Hepatocyte (in vitro differentiated cells): ENCODE data around the gene CD79B. TPM values are rescaled to one million over a fixed set of nuclear protein-coding genes. Genes with fewer than 3 reads are reported as not detected.
"Not testable (repeated sequence)": the region's sequence is repeated elsewhere in the genome, so short reads cannot be mapped to it uniquely, and the experiment has no call there.

ENCODE experiments used
- DNase-seq: peaks from one replicate; pipeline ENCODE4 v3.0.0-alpha.2; 2016; ENCODE audit warnings: low spot score
- H2AFZ ChIP-seq: fragments of 200-600 bp; sonication (generic); 2 replicates; pipeline ENCODE4 v1.6.0; 2016; ENCODE audit warnings: antibody characterized with exemption, mild to moderate bottlenecking
- H3K27ac ChIP-seq: fragments of 200-600 bp; sonication (generic); 2 replicates; pipeline ENCODE4 v1.5.1; 2016; ENCODE audit warnings: mild to moderate bottlenecking
- H3K27me3 ChIP-seq: fragments of 200-600 bp; sonication (generic); 2 replicates; pipeline ENCODE4 v1.6.1; 2016
- H3K36me3 ChIP-seq: fragments of 200-600 bp; sonication (generic); replicated peaks from 2 replicates; pipeline ENCODE4 v1.5.1; 2016; ENCODE audit warnings: low read depth; ENCODE audit not compliant: insufficient read depth
- H3K4me1 ChIP-seq: fragments of 200-600 bp; sonication (generic); 2 replicates; pipeline ENCODE4 v1.5.1; 2016; ENCODE audit warnings: mild to moderate bottlenecking, moderate library complexity; ENCODE audit not compliant: insufficient read depth
- H3K4me2 ChIP-seq: fragments of 200-600 bp; sonication (generic); 2 replicates; pipeline ENCODE4 v1.6.0; 2016
- H3K4me3 ChIP-seq: fragments of 200-600 bp; sonication (generic); 2 replicates; pipeline ENCODE4 v1.5.1; 2016; ENCODE audit warnings: mild to moderate bottlenecking
- H3K79me2 ChIP-seq: fragments of 200-600 bp; sonication (generic); 2 replicates; pipeline ENCODE4 v1.6.0; 2017; ENCODE audit warnings: mild to moderate bottlenecking
- H3K9me2 ChIP-seq: fragments of 200-600 bp; sonication (generic); replicated peaks from 2 replicates; pipeline ENCODE4 v1.6.0; 2017; ENCODE audit warnings: mild to moderate bottlenecking; ENCODE audit not compliant: insufficient read depth
- H3K9me3 ChIP-seq: fragments of 200-600 bp; sonication (generic); 2 replicates; pipeline ENCODE4 v1.5.1; 2016; ENCODE audit warnings: low read depth, mild to moderate bottlenecking
- H4K20me1 ChIP-seq: fragments of 200-600 bp; sonication (generic); 2 replicates; pipeline ENCODE4 v1.6.0; 2016; ENCODE audit warnings: mild to moderate bottlenecking; ENCODE audit not compliant: insufficient read depth, poor library complexity, severe bottlenecking
- EZH2 ChIP-seq: fragments of 200-600 bp; sonication (generic); IDR thresholded peaks from 2 replicates; pipeline ENCODE4 v1.6.1; 2016; ENCODE audit warnings: antibody characterized with exemption, mild to moderate bottlenecking, borderline replicate concordance
- EZH2phosphoT487 ChIP-seq: fragments of 200-600 bp; sonication (generic); IDR thresholded peaks from one replicate; pipeline ENCODE4 v1.6.1; 2018; ENCODE audit warnings: antibody characterized with exemption, mild to moderate bottlenecking, low read depth, moderate library complexity; ENCODE audit not compliant: unreplicated experiment, severe bottlenecking
- WGBS: methylation state at CpG from one replicate; pipeline ENCODE4 v1.1.6; 2016; ENCODE audit warnings: low lambda C conversion rate; ENCODE audit errors: missing lambda C conversion rate; 5-methylcytosine and 5-hydroxymethylcytosine counted together
- polyA plus RNA-seq: library from polyadenylated mRNA; unstranded; fragments of >200 nt; fragmentation: Nextera tagmentation; extraction: Ambion mirVana; gene quantifications from 2 replicates; pipeline ENCODE4 v1.2.1, GENCODE V29; 2016
- total RNA-seq: library from RNA; depleted of rRNA; stranded (reverse); fragments of >200 nt; gene quantifications from 2 replicates; pipeline ENCODE4 v1.2.3, GENCODE V29; 2014
- TF ChIP-seq, protein P1 (sequence below): fragments of 200-600 bp; sonication (generic); IDR thresholded peaks from 2 replicates; pipeline ENCODE4 v1.5.1; 2016; ENCODE audit warnings: antibody characterized with exemption, mild to moderate bottlenecking; ENCODE audit not compliant: poor library complexity

The CD79B gene
- total and polyA plus RNA-seq, 2 experiments from 2014 or later: 0.57 to 1.2 TPM

DNA sequence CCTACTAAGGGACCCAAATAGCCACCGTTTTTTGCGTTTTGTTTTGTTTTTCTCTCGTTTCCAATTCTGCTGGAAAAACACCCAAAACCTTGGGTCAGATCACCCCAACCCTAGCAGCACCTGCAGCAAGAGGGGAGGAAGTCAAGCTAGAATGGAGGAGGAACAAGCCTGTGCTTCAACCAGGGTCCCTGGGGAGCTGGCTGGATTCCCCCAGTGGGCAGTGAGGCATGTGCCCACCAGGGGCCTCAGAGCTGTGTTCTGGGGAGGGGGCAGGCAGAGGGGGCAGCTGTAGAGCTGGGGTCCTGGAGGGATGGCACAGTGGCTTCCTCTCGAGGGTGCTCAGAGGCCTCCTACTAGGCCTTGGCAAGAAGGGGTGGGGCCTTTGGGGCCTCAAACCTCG is 6.5 kb downstream of the CD79B start:
- no peaks in the 10 kb centered on the region for H3K79me2 ChIP-seq
- no peak overlapping the region for H3K27ac ChIP-seq
- no peaks in the 10 kb centered on the region for H3K9me3 ChIP-seq
- no peak overlapping the region for H2AFZ ChIP-seq
- H3K9me2 ChIP-seq: no peaks in the 10 kb centered on the region
- H3K36me3 ChIP-seq: no peaks in the 10 kb centered on the region
- no peaks in the 10 kb centered on the region for H4K20me1 ChIP-seq
- H3K4me1 ChIP-seq: no peaks in the 10 kb centered on the region
- H3K4me2 ChIP-seq: no peak overlapping the region
- no peaks in the 10 kb centered on the region for H3K27me3 ChIP-seq
- WGBS: 73% methylated on average over 4 of the region's 5 CpGs
- no peak overlapping the region for H3K4me3 ChIP-seq
- DNase-seq: no peak
- TF ChIP-seq EZH2: no peak
- TF ChIP-seq EZH2phosphoT487: no peak
- TF ChIP-seq, protein P1, sequence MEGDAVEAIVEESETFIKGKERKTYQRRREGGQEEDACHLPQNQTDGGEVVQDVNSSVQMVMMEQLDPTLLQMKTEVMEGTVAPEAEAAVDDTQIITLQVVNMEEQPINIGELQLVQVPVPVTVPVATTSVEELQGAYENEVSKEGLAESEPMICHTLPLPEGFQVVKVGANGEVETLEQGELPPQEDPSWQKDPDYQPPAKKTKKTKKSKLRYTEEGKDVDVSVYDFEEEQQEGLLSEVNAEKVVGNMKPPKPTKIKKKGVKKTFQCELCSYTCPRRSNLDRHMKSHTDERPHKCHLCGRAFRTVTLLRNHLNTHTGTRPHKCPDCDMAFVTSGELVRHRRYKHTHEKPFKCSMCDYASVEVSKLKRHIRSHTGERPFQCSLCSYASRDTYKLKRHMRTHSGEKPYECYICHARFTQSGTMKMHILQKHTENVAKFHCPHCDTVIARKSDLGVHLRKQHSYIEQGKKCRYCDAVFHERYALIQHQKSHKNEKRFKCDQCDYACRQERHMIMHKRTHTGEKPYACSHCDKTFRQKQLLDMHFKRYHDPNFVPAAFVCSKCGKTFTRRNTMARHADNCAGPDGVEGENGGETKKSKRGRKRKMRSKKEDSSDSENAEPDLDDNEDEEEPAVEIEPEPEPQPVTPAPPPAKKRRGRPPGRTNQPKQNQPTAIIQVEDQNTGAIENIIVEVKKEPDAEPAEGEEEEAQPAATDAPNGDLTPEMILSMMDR: no peak

DNA sequence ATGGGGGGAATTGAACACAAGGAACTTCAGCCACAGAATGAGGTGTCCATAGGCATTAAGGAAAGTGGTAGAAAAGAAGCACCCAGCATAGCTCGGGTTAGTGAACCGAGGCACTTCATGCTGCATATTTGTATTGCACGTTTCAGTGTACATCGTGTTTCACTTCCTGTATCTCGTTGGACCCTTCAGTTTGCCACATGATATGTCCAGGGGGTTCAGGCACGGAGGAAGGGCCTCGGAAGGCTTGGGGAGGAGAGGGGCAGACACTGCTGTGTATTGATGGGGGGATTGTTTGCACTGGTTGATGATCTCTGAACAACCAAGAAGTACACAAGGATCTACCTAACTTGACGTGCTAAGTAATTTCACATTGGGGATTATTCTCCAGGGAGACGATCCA is 9.7 kb downstream of the CD79B start:
- H3K27me3 ChIP-seq, H2AFZ ChIP-seq, H3K4me2 ChIP-seq, H3K9me2 ChIP-seq, H4K20me1 ChIP-seq, H3K27ac ChIP-seq, H3K4me1 ChIP-seq, H3K9me3 ChIP-seq, H3K79me2 ChIP-seq, H3K4me3 ChIP-seq, DNase-seq, H3K36me3 ChIP-seq: not testable (repeated sequence)
- WGBS: 81% methylated on average over 9 of the region's 9 CpGs

DNA sequence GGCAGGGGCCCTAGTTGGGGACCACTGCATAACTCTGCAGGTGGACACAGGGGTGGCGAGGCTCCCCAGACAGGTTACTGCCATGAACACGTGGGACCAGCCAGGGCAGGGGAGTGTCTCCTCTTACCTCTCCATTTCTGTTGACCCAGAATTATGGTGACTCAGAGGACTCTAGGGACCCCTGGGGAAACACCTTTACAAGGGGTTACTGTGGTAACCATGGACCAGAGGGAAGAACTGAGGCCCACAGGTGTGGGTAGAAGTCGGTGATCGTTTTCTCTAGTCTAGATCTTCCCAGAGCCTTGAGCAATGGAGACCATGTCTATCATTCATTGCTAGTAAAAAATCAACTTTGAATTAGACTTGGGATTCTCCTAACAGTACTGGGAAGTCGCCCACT is 11.4 kb downstream of the CD79B start:
- WGBS: 88% methylated on average over 5 of the region's 5 CpGs
- not testable (repeated sequence) for H3K9me3 ChIP-seq, H3K36me3 ChIP-seq, H3K4me1 ChIP-seq, H3K4me3 ChIP-seq, H4K20me1 ChIP-seq, DNase-seq, H3K27me3 ChIP-seq, H2AFZ ChIP-seq, H3K4me2 ChIP-seq, H3K79me2 ChIP-seq, H3K27ac ChIP-seq, H3K9me2 ChIP-seq

DNA sequence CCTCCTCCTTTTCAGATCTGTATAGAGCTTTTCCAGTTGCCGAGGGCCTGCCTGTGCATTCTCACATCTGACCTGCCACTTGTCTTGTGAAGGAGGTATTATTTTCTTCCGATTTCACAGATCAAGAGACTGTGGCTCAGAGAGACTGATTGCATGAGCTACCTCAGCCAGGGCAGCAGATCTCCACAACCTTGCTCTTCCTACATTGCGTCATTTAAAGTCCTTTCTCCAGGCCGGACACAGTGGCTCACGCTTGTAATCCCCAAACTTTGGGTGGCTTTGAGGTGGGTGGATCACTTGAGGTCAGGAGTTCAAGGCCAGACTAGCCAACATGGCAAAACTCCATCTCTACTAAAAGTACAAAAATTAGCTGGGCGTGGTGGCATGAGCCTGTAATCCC is 12.1 kb downstream of the CD79B start:
- not testable (repeated sequence) for H3K9me3 ChIP-seq, DNase-seq, H3K4me1 ChIP-seq, H3K9me2 ChIP-seq, H3K4me3 ChIP-seq, H3K27me3 ChIP-seq, H2AFZ ChIP-seq, H4K20me1 ChIP-seq, H3K27ac ChIP-seq, H3K36me3 ChIP-seq, H3K4me2 ChIP-seq, H3K79me2 ChIP-seq
- 79% methylated on average over 6 of the region's 6 CpGs for WGBS

DNA sequence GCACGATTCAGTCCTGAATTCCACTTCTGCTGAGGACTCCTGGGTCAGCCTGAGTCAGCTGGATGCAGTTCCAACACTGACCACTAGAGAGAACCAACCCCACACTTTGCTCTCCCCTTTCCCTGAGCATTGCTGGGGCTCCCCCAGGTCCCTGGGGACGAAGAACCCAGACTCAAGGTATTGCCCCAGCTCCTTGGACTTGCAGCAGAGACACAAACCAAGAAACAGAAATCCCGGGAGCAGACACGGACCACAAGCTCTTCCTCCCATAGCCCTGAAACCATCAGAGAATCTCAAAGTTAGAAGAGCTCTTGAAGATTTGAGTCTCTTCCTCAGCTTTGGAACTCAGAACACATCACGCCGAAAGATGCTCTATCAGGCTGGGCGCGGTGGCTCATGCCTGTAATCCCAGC is 12.8 kb downstream of the CD79B start:
- TF ChIP-seq, protein P1: peak; percentile 82
- no peak for TF ChIP-seq EZH2phosphoT487
- no peak for TF ChIP-seq EZH2
- Histone ChIP-seq H3K4me3 (no peak overlapping the region), H2AFZ (no peak overlapping the region), H3K27me3 (peaks cover 7% of the 10 kb centered on the region), H4K20me1 (no peaks in the 10 kb centered on the region), H3K4me1 (no peaks in the 10 kb centered on the region), H3K4me2 (no peak overlapping the region), H3K9me3 (no peaks in the 10 kb centered on the region), H3K27ac (no peak overlapping the region), H3K9me2 (no peaks in the 10 kb centered on the region), H3K36me3 (no peaks in the 10 kb centered on the region), H3K79me2 (no peaks in the 10 kb centered on the region)
- 50% methylated on average over 8 of the region's 8 CpGs for WGBS
- peak; percentile 73 for DNase-seq

DNA sequence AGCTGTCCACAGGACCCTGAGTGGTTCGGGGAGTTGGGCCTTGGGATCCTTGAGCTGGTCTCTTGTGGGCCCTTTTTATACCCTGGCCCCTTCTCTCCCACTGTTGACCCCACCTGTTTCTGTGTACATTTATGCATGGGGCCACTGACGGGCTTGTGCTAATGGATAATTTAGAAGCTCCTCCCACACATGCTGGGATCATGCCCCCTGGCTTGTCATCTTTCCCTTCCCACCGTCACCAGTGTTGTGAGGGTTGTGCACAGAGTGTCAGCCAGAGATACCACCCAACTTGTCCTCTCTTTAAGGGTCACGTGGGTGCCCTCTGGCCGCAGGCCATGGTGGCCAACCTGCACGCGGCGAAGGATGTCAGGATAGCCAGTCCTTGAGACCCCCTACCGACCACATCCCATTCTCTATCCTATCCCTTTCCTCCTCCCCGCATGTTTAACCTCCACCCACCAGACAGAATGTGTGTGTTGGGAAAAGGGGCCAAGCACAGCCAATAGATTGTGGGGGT is 13.3 kb downstream of the CD79B start, which contains the start of gene GH1:
TSS of gene GH1 (minus strand) at position 51 of the 517 bp plus-strand sequence. CDS start 63 bp downstream, outside the sequence.
- not testable (repeated sequence) for H3K4me1 ChIP-seq, H4K20me1 ChIP-seq, H2AFZ ChIP-seq, H3K27me3 ChIP-seq, H3K9me3 ChIP-seq, DNase-seq, H3K36me3 ChIP-seq, H3K27ac ChIP-seq, H3K4me2 ChIP-seq, H3K4me3 ChIP-seq, H3K79me2 ChIP-seq, H3K9me2 ChIP-seq
- WGBS: 41% methylated on average over 10 of the region's 10 CpGs
